DOHH2 (cell line): Measurements from ENCODE around the gene ARNT2.

Experiments used
- H3F3A ChIP-seq: fragments of 200-600 bp; sonication (generic), shearing (Covaris generic); 2 replicates; pipeline ENCODE4 v1.6.0; 2016; ENCODE audit warnings: antibody characterized with exemption, mild to moderate bottlenecking; ENCODE audit not compliant: control insufficient read depth, insufficient read depth
- H3K27ac ChIP-seq: fragments of 200-600 bp; sonication (generic); 2 replicates; pipeline ENCODE4 v1.5.1; 2014; ENCODE audit warnings: low read depth, mild to moderate bottlenecking, low read length, moderate library complexity
- H3K27me3 ChIP-seq: fragments of 200-600 bp; sonication (generic); 2 replicates; pipeline ENCODE4 v1.6.1; 2014; ENCODE audit warnings: mild to moderate bottlenecking, low read length, mixed read lengths; ENCODE audit not compliant: control insufficient read depth
- H3K36me3 ChIP-seq: fragments of 200-600 bp; sonication (generic); 2 replicates; pipeline ENCODE4 v1.6.1; 2014; ENCODE audit warnings: mild to moderate bottlenecking, low read length, moderate library complexity, mixed read lengths; ENCODE audit not compliant: control insufficient read depth
- H3K4me1 ChIP-seq: fragments of 200-600 bp; sonication (generic); 2 replicates; pipeline ENCODE4 v1.6.1; 2014; ENCODE audit warnings: mild to moderate bottlenecking, low read length, mixed read lengths; ENCODE audit not compliant: control insufficient read depth
- H3K4me2 ChIP-seq: fragments of 200-600 bp; sonication (generic); 2 replicates; pipeline ENCODE4 v1.6.0; 2014; ENCODE audit warnings: mild to moderate bottlenecking, low read length, moderate library complexity
- H3K4me3 ChIP-seq: fragments of 200-600 bp; sonication (generic); 2 replicates; pipeline ENCODE4 v1.5.1; 2014; ENCODE audit warnings: mild to moderate bottlenecking, low read length, mixed read lengths
- H3K79me2 ChIP-seq: fragments of 200-600 bp; sonication (generic); 2 replicates; pipeline ENCODE4 v1.6.1; 2014; ENCODE audit warnings: mild to moderate bottlenecking, low read length, mixed read lengths; ENCODE audit not compliant: control insufficient read depth
- H3K9me2 ChIP-seq: fragments of 200-600 bp; sonication (generic); replicated peaks from 2 replicates; pipeline ENCODE4 v1.6.1; 2014; ENCODE audit warnings: mild to moderate bottlenecking, low read length, mixed read lengths; ENCODE audit not compliant: control insufficient read depth
- H3K9me3 ChIP-seq: fragments of 200-600 bp; sonication (generic); 2 replicates; pipeline ENCODE4 v1.6.1; 2014; ENCODE audit warnings: antibody characterized with exemption, low read length, mixed read lengths; ENCODE audit not compliant: control insufficient read depth, insufficient read depth
- H4K20me1 ChIP-seq: fragments of 200-600 bp; sonication (generic); 2 replicates; pipeline ENCODE4 v1.6.0; 2014; ENCODE audit warnings: low read depth, mild to moderate bottlenecking, antibody characterized with exemption, low read length, moderate library complexity; ENCODE audit not compliant: control insufficient read depth, insufficient read depth
- CTCF ChIP-seq: fragments of 200-600 bp; sonication (generic); IDR thresholded peaks from one replicate; pipeline ENCODE4 v1.5.1; 2014; ENCODE audit warnings: antibody characterized with exemption, mild to moderate bottlenecking, low read depth, low read length; ENCODE audit not compliant: poor library complexity, severe bottlenecking
- EZH2phosphoT487 ChIP-seq: fragments of 200-600 bp; sonication (generic); IDR thresholded peaks from 2 replicates; pipeline ENCODE4 v1.6.1; 2017; ENCODE audit warnings: borderline replicate concordance, mild to moderate bottlenecking, antibody characterized with exemption, low read length, moderate library complexity, mixed read lengths

ARNT2 gene

GRCh38 chr15:80473286-80474223, 69.4 kb downstream of the ARNT2 start:
- no peaks in the 10 kb centered on the region for H3K36me3 ChIP-seq
- H3K9me2 ChIP-seq = no peaks in the 10 kb centered on the region
- H3K79me2 ChIP-seq = no peaks in the 10 kb centered on the region
- H3F3A ChIP-seq = no peaks in the 10 kb centered on the region
- H3K4me1 ChIP-seq = no peaks in the 10 kb centered on the region
- H3K4me3 ChIP-seq = no peak overlapping the region
- peaks cover 4% of the 10 kb centered on the region; the same call in 1 of the 2 replicates for H3K9me3 ChIP-seq
- TF ChIP-seq EZH2phosphoT487 (no peak), CTCF (no peak)
- no peaks in the 10 kb centered on the region for H4K20me1 ChIP-seq
- no peak overlapping the region for H3K4me2 ChIP-seq
- no peaks in the 10 kb centered on the region for H3K27me3 ChIP-seq
- H3K27ac ChIP-seq = no peak overlapping the region

- Histone ChIP-seq H4K20me1 (no peaks in the 10 kb centered on the region), H3K4me1 (no peaks in the 10 kb centered on the region), H3K4me2 (no peak overlapping the region), H3F3A (no peaks in the 10 kb centered on the region), H3K79me2 (no peaks in the 10 kb centered on the region), H3K27me3 (no peaks in the 10 kb centered on the region), H3K36me3 (no peaks in the 10 kb centered on the region), H3K27ac (no peak overlapping the region), H3K4me3 (no peak overlapping the region), H3K9me2 (no peaks in the 10 kb centered on the region), H3K9me3 (peaks cover 4% of the 10 kb centered on the region; the same call in 1 of the 2 replicates)
- TF ChIP-seq EZH2phosphoT487 (no peak), CTCF (no peak)
These were observed 70.3 kb downstream of the ARNT2 start for GRCh38 chr15:80474224-80475215.

GRCh38 chr15:80475572-80475971, 71.4 kb downstream of the ARNT2 start:
- Histone ChIP-seq H3K27ac (no peak overlapping the region), H4K20me1 (no peaks in the 10 kb centered on the region), H3K9me3 (peaks cover 4% of the 10 kb centered on the region; the same call in 1 of the 2 replicates), H3K36me3 (no peaks in the 10 kb centered on the region), H3K4me1 (no peaks in the 10 kb centered on the region), H3K4me3 (no peak overlapping the region), H3K9me2 (no peaks in the 10 kb centered on the region), H3K79me2 (no peaks in the 10 kb centered on the region), H3K27me3 (no peaks in the 10 kb centered on the region), H3K4me2 (no peak overlapping the region), H3F3A (no peaks in the 10 kb centered on the region)
- peak; percentile 31 for TF ChIP-seq CTCF
- TF ChIP-seq EZH2phosphoT487 = no peak
